Astrocyte (in vitro differentiated cells and primary cell): ENCODE data around the gene COG5.

ENCODE experiments used
- CTCF ChIP-seq: IDR thresholded peaks from 2 replicates; pipeline ENCODE4 v1.5.1; 2011; ENCODE audit warnings: low read depth, mild to moderate bottlenecking, inconsistent platforms, low read length, moderate library complexity; ENCODE audit not compliant: insufficient read depth
- EZH2 ChIP-seq: IDR thresholded peaks from 2 replicates; pipeline ENCODE4 v1.6.1; 2012; ENCODE audit warnings: mild to moderate bottlenecking, low read length, inconsistent platforms; ENCODE audit not compliant: insufficient read depth

- TF ChIP-seq EZH2 (no peak), CTCF (no peak)
These were observed 155.4 kb downstream of the COG5 start for GRCh38 chr7:107408349-107408748.
